ENCODE results near the gene HCN2. TPM values are rescaled to one million over a fixed set of nuclear protein-coding genes. Genes with fewer than 3 reads are reported as not detected.
"Not testable (repeated sequence)": the region's sequence is repeated elsewhere in the genome, so short reads cannot be mapped to it uniquely, and the experiment has no call there.

HCN2 gene
- total and polyA plus RNA-seq, 9 of the 15 experiments (the other 6 are each of a cell fraction or from before 2014, with no cell fraction given): 0.29 to 4.2 (median 0.82) TPM; not detected in 2

GRCh38 chr19:605061-605971 lies 15.6 kb downstream of the HCN2 start:
- H4K20me1 ChIP-seq (replicated peaks; ENCODE audit: control insufficient read depth, insufficient read depth, low read length); H3K36me3 ChIP-seq (ENCODE audit: control insufficient read depth, insufficient read depth, low read length); H3K9me3 ChIP-seq (replicated peaks; ENCODE audit: control insufficient read depth, insufficient read depth, low read depth, low read length); BruUV-seq (replicated peaks); H3K79me2 ChIP-seq (ENCODE audit: control insufficient read depth, insufficient read depth, low read length); H3K27me3 ChIP-seq (ENCODE audit: control insufficient read depth in 2 of 2, insufficient read depth in 2 of 2, low read length in 2 of 2); H3K9me1 ChIP-seq (ENCODE audit: control insufficient read depth, insufficient read depth, low read length); in situ Hi-C loops (cut with MboI); POLR2A ChIA-PET: not testable (repeated sequence)
- ATAC-seq (peak; percentile 67), DNase-seq (ENCODE audit: extremely low read depth in 1 of 4, low spot score in 3 of 4) (peak; percentile 66 to 84 (median 70)), FAIRE-seq (peak; percentile 52)
- intact Hi-C loops (cut with micrococcal nuclease): loop anchor here (2.0 kb wide), 2 partner anchors 31 to 55 kb away; no protein-coding TSS in a partner anchor
- Histone ChIP-seq H3K4me3 (peak overlapping the region; percentile 53), H3K4me2 (ENCODE audit: insufficient read depth, low read length) (peak overlapping the region; percentile 91), H3K27ac (ENCODE audit: extremely low read depth, low read depth, low read length) (peak overlapping the region; percentile 86), H2AFZ (ENCODE audit: low read depth, low read length) (peak overlapping the region; percentile 90), H3K4me1 (replicated peaks in 1 of 2; ENCODE audit: control insufficient read depth in 2 of 2, insufficient read depth in 2 of 2, low read length in 2 of 2) (peaks cover 4 to 60% of the 10 kb centered on the region in 2 experiments; a peak in 4 of 5 replicates), H3K9ac (ENCODE audit: insufficient read depth in 1 of 2, low read depth in 2 of 2, low read length in 2 of 2) (peak overlapping the region; percentile 65 to 89; a peak in 3 of 4 replicates)
- CTCF ChIA-PET (ENCODE audit: low intra/inter-chr PET ratio): interaction anchor here (0.6 kb wide), 1 partner anchor 312 kb away, joined by 3 read pairs; the partner anchor contains the start of gene KISS1R
- WGBS (ENCODE audit: insufficient coverage, low coverage, missing lambda C conversion rate): 9% methylated on average over 12 of the region's 34 CpGs
- peak; percentile 53 to 66; a peak in 3 of 4 replicates for TF ChIP-seq SIX5 (IDR thresholded peaks at IDR 0.05; ENCODE audit: borderline replicate concordance in 1 of 2, insufficient read depth in 1 of 2, low read depth in 1 of 2, low read length in 2 of 2)
- peak; percentile 71; the same call in 1 of the 2 replicates for TF ChIP-seq NFE2 (IDR thresholded peaks at IDR 0.05; ENCODE audit: low read depth)
- peak; percentile 72 for TF ChIP-seq EP400 (IDR thresholded peaks at IDR 0.05)
- TF ChIP-seq, protein P1, sequence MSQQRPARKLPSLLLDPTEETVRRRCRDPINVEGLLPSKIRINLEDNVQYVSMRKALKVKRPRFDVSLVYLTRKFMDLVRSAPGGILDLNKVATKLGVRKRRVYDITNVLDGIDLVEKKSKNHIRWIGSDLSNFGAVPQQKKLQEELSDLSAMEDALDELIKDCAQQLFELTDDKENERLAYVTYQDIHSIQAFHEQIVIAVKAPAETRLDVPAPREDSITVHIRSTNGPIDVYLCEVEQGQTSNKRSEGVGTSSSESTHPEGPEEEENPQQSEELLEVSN (IDR thresholded peaks at IDR 0.05; ENCODE audit: borderline replicate concordance in 1 of 2, extremely low read depth in 1 of 2, insufficient read depth in 1 of 2, insufficient read length in 1 of 2, low read depth in 1 of 2, low read length in 1 of 2, poor library complexity in 1 of 2, severe bottlenecking in 1 of 2): peak in 1 of 2 experiments; percentile 13
- TF ChIP-seq, protein P2, sequence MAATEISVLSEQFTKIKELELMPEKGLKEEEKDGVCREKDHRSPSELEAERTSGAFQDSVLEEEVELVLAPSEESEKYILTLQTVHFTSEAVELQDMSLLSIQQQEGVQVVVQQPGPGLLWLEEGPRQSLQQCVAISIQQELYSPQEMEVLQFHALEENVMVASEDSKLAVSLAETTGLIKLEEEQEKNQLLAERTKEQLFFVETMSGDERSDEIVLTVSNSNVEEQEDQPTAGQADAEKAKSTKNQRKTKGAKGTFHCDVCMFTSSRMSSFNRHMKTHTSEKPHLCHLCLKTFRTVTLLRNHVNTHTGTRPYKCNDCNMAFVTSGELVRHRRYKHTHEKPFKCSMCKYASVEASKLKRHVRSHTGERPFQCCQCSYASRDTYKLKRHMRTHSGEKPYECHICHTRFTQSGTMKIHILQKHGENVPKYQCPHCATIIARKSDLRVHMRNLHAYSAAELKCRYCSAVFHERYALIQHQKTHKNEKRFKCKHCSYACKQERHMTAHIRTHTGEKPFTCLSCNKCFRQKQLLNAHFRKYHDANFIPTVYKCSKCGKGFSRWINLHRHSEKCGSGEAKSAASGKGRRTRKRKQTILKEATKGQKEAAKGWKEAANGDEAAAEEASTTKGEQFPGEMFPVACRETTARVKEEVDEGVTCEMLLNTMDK (IDR thresholded peaks at IDR 0.05; ENCODE audit: borderline replicate concordance, insufficient read depth, low read depth, low read length, poor library complexity, severe bottlenecking): peak; percentile 98
- TF ChIP-seq POLR2B (IDR thresholded peaks at IDR 0.05; ENCODE audit: low read depth, partially characterized antibody): peak; percentile 29
- TF ChIP-seq TFAP4 (CRISPR knock-in tag; IDR thresholded peaks at IDR 0.05; ENCODE audit: borderline replicate concordance): peak; percentile 53; the same call in 1 of the 2 replicates
- TF ChIP-seq ADNP (tag; IDR thresholded peaks at IDR 0.05): peak; percentile 86
- TF ChIP-seq, protein P3, sequence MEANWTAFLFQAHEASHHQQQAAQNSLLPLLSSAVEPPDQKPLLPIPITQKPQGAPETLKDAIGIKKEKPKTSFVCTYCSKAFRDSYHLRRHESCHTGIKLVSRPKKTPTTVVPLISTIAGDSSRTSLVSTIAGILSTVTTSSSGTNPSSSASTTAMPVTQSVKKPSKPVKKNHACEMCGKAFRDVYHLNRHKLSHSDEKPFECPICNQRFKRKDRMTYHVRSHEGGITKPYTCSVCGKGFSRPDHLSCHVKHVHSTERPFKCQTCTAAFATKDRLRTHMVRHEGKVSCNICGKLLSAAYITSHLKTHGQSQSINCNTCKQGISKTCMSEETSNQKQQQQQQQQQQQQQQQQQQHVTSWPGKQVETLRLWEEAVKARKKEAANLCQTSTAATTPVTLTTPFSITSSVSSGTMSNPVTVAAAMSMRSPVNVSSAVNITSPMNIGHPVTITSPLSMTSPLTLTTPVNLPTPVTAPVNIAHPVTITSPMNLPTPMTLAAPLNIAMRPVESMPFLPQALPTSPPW (CRISPR knock-in tag; IDR thresholded peaks at IDR 0.05): peak; percentile 86
- peak; percentile 90 for TF ChIP-seq ZBTB7A (IDR thresholded peaks at IDR 0.05; ENCODE audit: borderline replicate concordance, control insufficient read depth, low read depth, low read length)
- TF ChIP-seq EP300 (IDR thresholded peaks at IDR 0.05; ENCODE audit: low read length): peak; percentile 24; the same call in 1 of the 2 replicates
- TF ChIP-seq MTA3 (IDR thresholded peaks at IDR 0.05; ENCODE audit: borderline replicate concordance): 0 out of 2 replicates have a peak, but pooled peaks have one; percentile 33
